Mesendoderm (in vitro differentiated cells): ENCODE measurements around the gene ECSIT.

Experiments used
- DNase-seq: peaks from one replicate; pipeline ENCODE4 v3.0.0; 2013
- H2AK5ac ChIP-seq: 2 replicates; pipeline ENCODE4 v1.6.1; 2013; ENCODE audit warnings: low read length, inconsistent platforms
- H2BK120ac ChIP-seq: 2 replicates; pipeline ENCODE4 v1.6.1; 2013; ENCODE audit warnings: low read depth, mild to moderate bottlenecking, low read length, moderate library complexity, mixed read lengths
- H2BK15ac ChIP-seq: replicated peaks from 2 replicates; pipeline ENCODE4 v1.6.1; 2013; ENCODE audit warnings: low read depth, mild to moderate bottlenecking, moderate library complexity
- H2BK5ac ChIP-seq: 2 replicates; pipeline ENCODE4 v1.6.1; 2013; ENCODE audit warnings: low read length, inconsistent platforms
- H3K18ac ChIP-seq: 2 replicates; pipeline ENCODE4 v1.6.1; 2013; ENCODE audit warnings: mild to moderate bottlenecking, low read length, mixed read lengths
- H3K23ac ChIP-seq: one replicate; pipeline ENCODE4 v1.6.1; 2013; ENCODE audit warnings: low read length
- H3K27ac ChIP-seq: 2 replicates; pipeline ENCODE4 v1.5.1; 2013; ENCODE audit warnings: low read depth, mild to moderate bottlenecking, inconsistent platforms, low read length, moderate library complexity
- H3K27me3 ChIP-seq: 2 replicates; pipeline ENCODE4 v1.6.1; 2013; ENCODE audit warnings: low read length, control low read depth, mild to moderate bottlenecking, inconsistent platforms; ENCODE audit not compliant: insufficient read depth, poor library complexity
- H3K36me3 ChIP-seq: 2 replicates; pipeline ENCODE4 v1.6.1; 2013; ENCODE audit warnings: low read length, inconsistent platforms; ENCODE audit not compliant: control insufficient read depth, insufficient read depth
- H3K4ac ChIP-seq: one replicate; pipeline ENCODE4 v1.6.1; 2013; ENCODE audit warnings: low read depth, mild to moderate bottlenecking, low read length, moderate library complexity
- H3K4me1 ChIP-seq: 2 replicates; pipeline ENCODE4 v1.6.1; 2013; ENCODE audit warnings: low read depth, low read length, inconsistent platforms; ENCODE audit not compliant: control insufficient read depth
- H3K4me2 ChIP-seq: 2 replicates; pipeline ENCODE4 v1.6.1; 2013; ENCODE audit warnings: low read length
- H3K4me3 ChIP-seq: 2 replicates; pipeline ENCODE4 v1.5.1; 2013; ENCODE audit warnings: mild to moderate bottlenecking, low read length
- H3K56ac ChIP-seq: one replicate; pipeline ENCODE4 v1.6.1; 2013; ENCODE audit warnings: low read length
- H3K79me1 ChIP-seq: 2 replicates; pipeline ENCODE4 v1.6.1; 2013; ENCODE audit warnings: low read length, inconsistent platforms
- H3K79me2 ChIP-seq: 2 replicates; pipeline ENCODE4 v1.6.1; 2013; ENCODE audit warnings: mild to moderate bottlenecking, low read length; ENCODE audit not compliant: control insufficient read depth, insufficient read depth
- H3K9ac ChIP-seq: 2 replicates; pipeline ENCODE4 v1.6.1; 2013; ENCODE audit warnings: low read length, inconsistent platforms
- H4K5ac ChIP-seq: one replicate; pipeline ENCODE4 v1.6.1; 2013; ENCODE audit warnings: low read length
- H4K8ac ChIP-seq: one replicate; pipeline ENCODE4 v1.6.1; 2013; ENCODE audit warnings: low read depth, mild to moderate bottlenecking, control low read depth, low read length, moderate library complexity
- WGBS: extraction: QIAGEN DNeasy Blood & Tissue Kit; methylation state at CpG from one replicate; pipeline ENCODE4 v1.1.7; 2013; ENCODE audit warnings: low lambda C conversion rate, missing lambda C conversion rate; ENCODE audit not compliant: insufficient coverage; ENCODE audit errors: extremely low coverage; 5-methylcytosine and 5-hydroxymethylcytosine counted together

The ECSIT gene

DNA sequence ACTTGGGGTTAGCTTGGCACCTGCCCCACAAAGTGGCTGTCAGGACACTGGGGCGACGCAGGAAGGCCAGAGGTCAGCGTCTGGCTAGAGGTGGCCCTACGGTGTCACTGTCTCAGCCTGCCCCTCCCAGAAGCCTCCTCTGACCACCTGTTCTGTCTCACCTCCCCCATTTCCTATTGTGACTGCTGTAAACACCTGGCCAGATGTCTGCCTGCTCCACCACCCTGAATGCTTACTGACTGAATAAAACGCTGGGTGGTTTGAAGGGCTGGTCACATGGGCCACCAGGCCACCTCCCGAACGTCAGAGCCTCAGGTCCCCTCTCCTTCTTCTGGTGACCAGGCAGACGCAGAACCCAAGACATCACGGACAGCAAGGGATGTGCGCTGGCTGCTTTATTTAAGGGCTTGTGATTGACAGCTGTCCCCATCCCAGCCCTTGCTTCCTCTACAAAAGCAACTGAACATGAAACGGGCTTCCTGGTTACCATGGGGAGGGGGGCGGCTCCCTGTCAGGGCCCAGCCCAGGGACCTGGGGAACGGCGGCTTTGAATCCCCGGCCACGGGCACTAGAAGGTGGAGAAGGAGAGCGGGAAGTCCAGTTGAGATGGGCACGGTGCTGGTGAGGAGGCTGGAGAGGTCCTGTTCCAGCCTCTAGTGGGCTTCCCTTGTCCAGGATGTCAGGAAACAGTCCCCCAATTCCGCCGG is 23.9 kb upstream of the ECSIT start:
- H3K23ac ChIP-seq: no peak overlapping the region
- WGBS: no CpG with 5 or more reads among the region's 20 CpGs
- H3K9ac ChIP-seq: no peak overlapping the region
- H2BK120ac ChIP-seq: no peak overlapping the region
- H3K79me2 ChIP-seq: peaks cover 11% of the 10 kb centered on the region
- no peak overlapping the region for H2BK5ac ChIP-seq
- no peak overlapping the region for H2AK5ac ChIP-seq
- no peaks in the 10 kb centered on the region for H3K27me3 ChIP-seq
- H3K18ac ChIP-seq: no peak overlapping the region
- no peak for DNase-seq
- H3K4me2 ChIP-seq: no peak overlapping the region
- no peak overlapping the region for H3K27ac ChIP-seq
- peaks cover 12% of the 10 kb centered on the region for H3K79me1 ChIP-seq
- no peak overlapping the region for H3K56ac ChIP-seq
- H2BK15ac ChIP-seq: no peak overlapping the region
- no peak overlapping the region for H3K4me3 ChIP-seq
- no peak overlapping the region for H3K4ac ChIP-seq
- H4K5ac ChIP-seq: no peak overlapping the region
- H3K4me1 ChIP-seq: peaks cover under 1% of the 10 kb centered on the region
- H4K8ac ChIP-seq: no peak overlapping the region
- no peaks in the 10 kb centered on the region for H3K36me3 ChIP-seq

- no peak overlapping the region for H3K9ac ChIP-seq
- H4K5ac ChIP-seq: no peak overlapping the region
- no peak overlapping the region for H3K4me3 ChIP-seq
- no peak overlapping the region for H3K4me2 ChIP-seq
- H3K27me3 ChIP-seq: no peaks in the 10 kb centered on the region
- no peak overlapping the region for H2AK5ac ChIP-seq
- no peak overlapping the region for H2BK120ac ChIP-seq
- H3K23ac ChIP-seq: no peak overlapping the region
- no peaks in the 10 kb centered on the region for H3K36me3 ChIP-seq
- H2BK15ac ChIP-seq: no peak overlapping the region
- H4K8ac ChIP-seq: no peak overlapping the region
- H3K27ac ChIP-seq: no peak overlapping the region
- H3K18ac ChIP-seq: no peak overlapping the region
- no CpG with 5 or more reads among the region's 26 CpGs for WGBS
- H3K4ac ChIP-seq: no peak overlapping the region
- no peak overlapping the region for H3K56ac ChIP-seq
- peak; percentile 65 for DNase-seq
- peaks cover 5% of the 10 kb centered on the region for H3K79me2 ChIP-seq
- H3K4me1 ChIP-seq: no peaks in the 10 kb centered on the region
- peaks cover 7% of the 10 kb centered on the region for H3K79me1 ChIP-seq
- H2BK5ac ChIP-seq: no peak overlapping the region
These were observed 22.8 kb upstream of the ECSIT start for GRCh38 chr19:11551603-11552235.

- Histone ChIP-seq H2BK5ac (no peak overlapping the region), H2AK5ac (no peak overlapping the region), H4K8ac (no peak overlapping the region), H3K27me3 (no peaks in the 10 kb centered on the region), H3K23ac (no peak overlapping the region), H3K9ac (no peak overlapping the region), H3K27ac (no peak overlapping the region), H3K79me2 (no peaks in the 10 kb centered on the region), H4K5ac (no peak overlapping the region), H3K4me2 (no peak overlapping the region), H2BK120ac (no peak overlapping the region), H3K18ac (no peak overlapping the region), H2BK15ac (no peak overlapping the region), H3K56ac (no peak overlapping the region), H3K4me3 (no peak overlapping the region), H3K79me1 (no peaks in the 10 kb centered on the region), H3K4ac (no peak overlapping the region), H3K36me3 (no peaks in the 10 kb centered on the region), H3K4me1 (no peaks in the 10 kb centered on the region)
- no CpG with 5 or more reads among the region's 8 CpGs for WGBS
- no peak for DNase-seq
These were observed 21.3 kb upstream of the ECSIT start for GRCh38 chr19:11550265-11550664.

DNA sequence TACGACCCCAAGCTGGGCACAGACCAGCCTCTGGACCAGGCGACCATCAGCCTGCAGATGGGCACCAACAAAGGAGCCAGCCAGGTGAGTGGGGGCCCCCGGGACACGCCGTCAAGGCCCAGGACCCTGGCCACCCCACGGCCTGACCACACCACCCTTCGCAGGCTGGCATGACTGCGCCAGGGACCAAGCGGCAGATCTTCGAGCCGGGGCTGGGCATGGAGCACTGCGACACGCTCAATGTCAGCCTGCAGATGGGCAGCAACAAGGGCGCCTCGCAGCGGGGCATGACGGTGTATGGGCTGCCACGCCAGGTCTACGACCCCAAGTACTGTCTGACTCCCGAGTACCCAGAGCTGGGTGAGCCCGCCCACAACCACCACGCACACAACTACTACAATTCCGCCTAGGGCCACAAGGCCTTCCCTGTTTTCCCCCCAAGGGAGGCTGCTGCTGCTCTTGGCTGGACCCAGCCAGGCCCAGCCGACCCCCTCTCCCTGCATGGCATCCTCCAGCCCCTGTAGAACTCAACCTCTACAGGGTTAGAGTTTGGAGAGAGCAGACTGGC is 20.5 kb upstream of the ECSIT start:
- Histone ChIP-seq H3K4me2 (no peak overlapping the region), H3K4me3 (no peak overlapping the region), H2BK5ac (no peak overlapping the region), H4K5ac (no peak overlapping the region), H3K23ac (no peak overlapping the region), H3K79me1 (no peaks in the 10 kb centered on the region), H3K27ac (no peak overlapping the region), H3K18ac (no peak overlapping the region), H4K8ac (no peak overlapping the region), H2BK120ac (no peak overlapping the region), H3K4ac (no peak overlapping the region), H3K9ac (no peak overlapping the region), H3K56ac (no peak overlapping the region), H3K27me3 (no peaks in the 10 kb centered on the region), H3K4me1 (no peaks in the 10 kb centered on the region), H3K79me2 (no peaks in the 10 kb centered on the region), H2BK15ac (no peak overlapping the region), H2AK5ac (no peak overlapping the region), H3K36me3 (no peaks in the 10 kb centered on the region)
- DNase-seq: no peak
- WGBS: no CpG with 5 or more reads among the region's 24 CpGs

- no CpG with 5 or more reads among the region's 14 CpGs for WGBS
- Histone ChIP-seq H3K9ac (no peak overlapping the region), H2AK5ac (no peak overlapping the region), H3K27ac (no peak overlapping the region), H3K79me1 (no peaks in the 10 kb centered on the region), H2BK120ac (no peak overlapping the region), H3K4me3 (no peak overlapping the region), H2BK15ac (no peak overlapping the region), H3K56ac (no peak overlapping the region), H4K5ac (no peak overlapping the region), H4K8ac (no peak overlapping the region), H3K18ac (no peak overlapping the region), H3K4ac (no peak overlapping the region), H3K4me2 (no peak overlapping the region), H3K27me3 (no peaks in the 10 kb centered on the region), H3K36me3 (no peaks in the 10 kb centered on the region), H3K4me1 (no peaks in the 10 kb centered on the region), H3K23ac (no peak overlapping the region), H2BK5ac (no peak overlapping the region), H3K79me2 (no peaks in the 10 kb centered on the region)
- DNase-seq: no peak
These were observed 19.2 kb upstream of the ECSIT start for GRCh38 chr19:11547929-11548700.
